DMS 273 treated with DMSO at 0.1 percent for 48 hours (cell line): ENCODE measurements around the gene COPZ2.
"Not testable (repeated sequence)": the region's sequence is repeated elsewhere in the genome, so short reads cannot be mapped to it uniquely, and the experiment has no call there.

Source experiments
- DNase-seq: peaks from one replicate; lab custom pipeline; 2025; lab: John Stamatoyannopoulos, UW

The COPZ2 gene

GRCh38 chr17:48028736-48029135 lies 8.9 kb downstream of the COPZ2 start:
- DNase-seq = no peak

- no peak for DNase-seq
These were observed 10.1 kb downstream of the COPZ2 start for GRCh38 chr17:48027322-48027981.

- peak; percentile 78 for DNase-seq
These were observed 10.9 kb downstream of the COPZ2 start for GRCh38 chr17:48026502-48027321.

GRCh38 chr17:48025904-48026501 lies 11.6 kb downstream of the COPZ2 start:
- no peak for DNase-seq

- DNase-seq = peak; percentile 93
These were observed 12.3 kb downstream of the COPZ2 start for GRCh38 chr17:48025040-48025903.

DNA sequence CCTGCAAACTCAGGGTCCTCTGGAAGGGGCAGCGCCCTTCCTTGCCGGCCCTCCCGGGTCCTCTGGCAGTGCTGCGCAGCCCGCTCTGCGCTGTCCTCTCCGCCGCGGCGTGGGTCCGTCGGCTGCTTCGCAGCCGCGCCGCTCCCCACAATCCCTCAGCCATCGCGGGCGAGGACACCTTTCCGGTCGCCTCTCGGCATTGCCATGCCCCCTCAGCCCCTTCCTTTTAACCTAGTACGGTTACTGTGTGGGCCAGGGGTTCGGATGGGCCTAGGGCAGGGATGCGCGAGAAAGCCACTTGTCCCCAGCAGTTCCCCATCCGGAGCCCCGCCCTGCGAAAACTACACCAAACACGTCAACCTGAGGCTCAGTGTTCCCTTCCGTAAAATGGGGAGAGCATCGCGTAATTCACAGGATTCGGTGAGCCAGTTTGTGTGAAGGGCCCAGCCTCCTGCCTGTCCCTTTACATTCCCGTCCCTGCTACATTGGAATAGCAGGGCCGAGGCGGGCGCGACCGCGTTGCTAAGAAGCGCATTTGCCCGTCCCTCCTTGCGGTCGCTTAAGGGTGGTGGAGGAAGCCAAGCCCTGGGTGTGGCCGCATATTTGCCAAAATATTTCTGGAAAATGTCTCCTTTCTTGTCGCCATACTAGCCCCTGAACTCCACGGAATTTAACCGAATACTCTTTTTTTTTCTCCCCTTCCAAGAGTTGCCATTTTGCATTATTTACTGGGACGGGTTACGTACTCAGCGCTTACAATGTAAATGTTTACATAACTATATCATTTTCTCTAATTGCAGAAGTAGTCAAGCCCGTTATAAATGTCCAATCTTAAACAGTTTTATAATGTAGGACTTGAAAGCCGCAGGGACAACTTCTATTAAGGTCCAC lies 13.2 kb downstream of the COPZ2 start:
- DNase-seq = no peak

DNA sequence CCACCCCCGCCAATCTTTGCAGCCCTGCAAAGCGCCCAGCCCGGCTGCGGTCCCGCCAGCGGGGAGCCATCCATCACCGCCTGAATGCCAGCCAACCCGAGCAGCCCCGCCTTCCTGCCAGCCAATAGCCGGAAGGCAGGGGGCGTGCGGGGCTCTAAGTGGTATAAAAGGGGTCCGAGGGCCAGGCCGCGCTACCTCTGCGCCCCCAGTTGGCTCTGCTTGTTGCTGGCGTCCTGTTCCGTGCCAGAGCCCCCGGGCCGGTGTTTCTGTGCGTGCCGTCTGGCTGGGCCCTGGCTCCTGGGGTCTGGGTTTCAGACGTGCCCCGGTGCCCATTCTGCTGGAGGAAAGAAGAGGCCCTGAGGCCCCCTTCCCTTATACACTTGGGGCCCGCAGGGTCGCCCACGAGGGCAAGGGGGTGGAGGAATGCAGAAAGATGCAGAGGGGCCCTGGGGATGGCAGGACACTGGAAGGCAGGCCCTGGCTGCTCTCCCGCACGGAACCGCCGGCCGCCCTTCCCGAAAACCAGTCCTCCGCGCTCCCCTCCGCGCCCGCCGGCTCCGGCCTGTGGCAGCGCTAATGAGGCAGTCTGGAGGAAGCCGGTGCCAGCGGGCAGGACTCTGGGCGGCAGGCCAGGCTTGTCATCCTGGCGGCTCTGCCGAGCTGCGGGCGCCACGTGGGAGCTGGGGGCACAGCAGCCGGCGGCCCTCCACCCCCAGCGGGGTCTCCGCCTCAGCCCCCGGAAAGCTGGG lies 14.0 kb downstream of the COPZ2 start:
- peak; percentile 78 for DNase-seq

GRCh38 chr17:48022901-48023300 lies 14.7 kb downstream of the COPZ2 start:
- no peak for DNase-seq

GRCh38 chr17:48021934-48022333 lies 15.7 kb downstream of the COPZ2 start:
- no peak for DNase-seq

GRCh38 chr17:48017817-48018158 lies 19.8 kb downstream of the COPZ2 start:
- DNase-seq = not testable (repeated sequence)

- no peak for DNase-seq
These were observed 21.5 kb downstream of the COPZ2 start for GRCh38 chr17:48016112-48016511.

DNA sequence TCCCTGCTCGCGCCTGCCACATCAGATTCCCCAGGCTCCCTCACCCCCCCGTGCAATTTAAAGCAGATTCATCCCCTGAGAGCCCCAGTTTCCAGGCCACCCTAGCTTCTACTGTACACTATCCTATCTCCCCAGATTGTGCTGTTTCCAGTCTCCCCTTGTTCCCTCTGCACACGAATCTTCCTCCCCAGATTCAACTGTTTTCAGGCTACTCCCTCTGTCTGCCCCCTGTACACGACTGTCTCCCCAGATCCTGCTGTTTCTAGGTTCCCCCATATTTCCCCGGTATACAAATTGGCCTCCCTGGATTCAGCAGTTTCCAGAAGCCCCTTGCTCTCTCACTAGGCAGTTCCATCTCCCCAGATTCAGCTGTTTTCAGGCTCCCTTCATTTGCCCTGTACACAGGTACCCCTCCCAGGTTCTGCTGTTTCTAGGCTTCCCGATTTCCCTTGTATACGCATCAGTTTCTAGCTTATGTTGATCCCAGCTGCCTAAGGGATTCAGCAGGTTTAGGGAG lies 22.9 kb downstream of the COPZ2 start:
- peak; percentile 42 for DNase-seq

GRCh38 chr17:48013876-48014594 lies 23.6 kb downstream of the COPZ2 start:
- no peak for DNase-seq

GRCh38 chr17:48012654-48013053 lies 24.9 kb downstream of the COPZ2 start:
- DNase-seq = no peak

DNA sequence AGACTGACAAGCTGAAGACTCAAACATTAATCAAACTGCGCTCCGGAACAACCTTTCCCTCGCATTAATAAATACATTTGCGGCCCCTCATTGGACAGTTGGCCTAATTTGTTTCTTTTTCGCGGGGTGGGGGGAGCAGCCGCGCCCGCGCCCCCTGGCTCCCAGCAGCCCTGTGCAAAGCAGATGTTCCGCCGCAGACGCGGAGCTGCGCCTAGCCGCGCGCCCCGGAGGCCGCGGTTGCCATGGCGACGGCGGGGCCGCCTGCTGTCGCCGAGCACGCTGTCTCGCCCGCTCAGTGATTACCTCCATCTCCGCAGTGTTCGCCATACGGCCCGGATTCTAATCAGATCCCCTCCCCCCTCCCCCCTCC lies 25.5 kb downstream of the COPZ2 start:
- DNase-seq = peak; percentile 87

DNA sequence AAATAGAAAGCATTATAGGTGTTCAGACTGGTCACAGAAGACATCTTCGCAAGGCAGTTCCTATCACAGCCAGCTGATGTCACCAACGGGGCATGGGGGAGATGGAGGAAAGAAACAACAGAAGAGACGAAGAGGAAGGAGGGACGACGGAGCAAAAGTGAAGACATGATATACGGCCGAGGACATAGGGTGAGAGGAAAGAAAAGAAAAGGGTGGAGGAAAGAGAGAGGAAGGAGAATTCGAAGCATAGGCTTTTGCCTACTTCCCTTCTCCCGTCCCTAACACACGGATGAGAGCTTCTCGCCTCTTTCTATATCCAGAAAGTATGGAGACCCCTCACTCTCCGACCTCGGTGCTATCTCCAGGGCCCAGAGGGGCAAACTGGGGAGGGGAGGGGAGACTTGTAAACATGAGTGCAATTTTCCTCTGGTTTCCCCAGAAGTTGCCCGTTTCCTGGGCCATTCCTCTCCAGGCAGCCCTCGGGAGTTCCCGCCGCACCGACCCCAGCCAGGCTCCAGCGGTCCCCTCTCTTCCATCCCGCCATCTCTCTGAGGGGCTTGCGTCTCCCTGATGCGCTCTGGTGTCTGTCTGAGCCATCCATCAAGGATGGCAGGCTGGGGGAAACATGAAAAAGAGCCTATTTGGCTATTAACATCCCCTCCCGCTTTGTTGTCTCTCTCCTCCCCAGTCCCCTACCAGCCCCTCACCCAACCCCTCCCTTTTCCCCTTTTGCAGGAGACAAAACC lies 26.0 kb downstream of the COPZ2 start:
- peak; percentile 57 for DNase-seq

DNA sequence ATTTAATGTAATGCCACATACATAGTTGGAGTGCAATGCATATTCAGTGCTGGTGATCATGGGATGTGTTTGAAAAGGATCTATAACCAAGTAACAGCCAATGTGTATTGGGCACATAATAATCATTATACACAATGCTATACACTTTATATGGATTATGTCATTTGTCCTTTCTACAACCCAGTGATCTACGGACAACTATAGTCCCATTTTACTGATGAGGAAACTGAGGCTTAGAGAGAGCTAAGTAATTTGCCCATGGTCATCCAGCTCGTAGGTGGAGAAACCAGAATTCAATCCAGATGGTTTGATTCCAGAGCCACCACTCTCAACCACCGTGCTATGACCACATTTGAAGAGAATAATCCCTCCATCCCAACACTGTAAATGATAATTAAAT lies 27.4 kb downstream of the COPZ2 start:
- DNase-seq = no peak

DNA sequence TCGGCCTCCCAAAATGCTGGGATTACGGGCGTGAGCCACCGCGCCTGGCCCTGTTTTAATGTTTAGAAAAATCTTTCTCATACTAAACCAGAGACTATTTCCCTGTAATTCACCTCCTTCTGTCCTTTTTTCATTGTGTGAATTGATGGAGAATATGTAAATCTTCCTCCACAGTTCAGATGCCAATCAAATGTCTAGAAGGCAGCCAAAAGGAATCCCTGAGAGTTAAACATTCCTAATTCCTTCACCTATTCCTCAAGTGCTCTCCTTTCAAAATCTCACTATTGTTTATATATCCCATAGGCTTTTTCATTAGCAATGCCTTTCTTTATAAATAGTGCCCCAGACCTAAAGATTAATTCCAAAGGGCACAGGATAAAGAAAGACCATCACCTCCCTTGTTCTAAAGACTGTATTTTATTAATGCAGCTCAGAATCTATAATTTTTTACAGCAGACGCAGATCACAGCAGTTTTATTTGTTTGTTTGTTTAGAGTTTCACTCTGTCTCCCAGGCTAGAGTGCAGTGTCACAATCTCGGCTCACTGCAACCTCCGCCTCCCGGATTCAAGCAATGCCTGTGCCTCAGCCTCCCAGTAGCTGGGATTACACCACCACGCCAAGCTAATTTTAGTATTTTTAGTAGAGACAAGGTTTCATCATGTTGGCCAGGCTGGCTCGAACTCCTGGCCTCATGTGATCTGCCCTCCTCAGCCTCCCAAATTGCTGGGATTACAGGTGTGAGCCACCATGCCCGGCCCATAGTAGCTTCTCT lies 30.5 kb downstream of the COPZ2 start:
- DNase-seq = no peak
